GM12878 (cell line): ENCODE measurements around the gene MYL12B. TPM values are rescaled to one million over a fixed set of nuclear protein-coding genes. Genes with fewer than 3 reads are reported as not detected.

ENCODE experiments used
- ATAC-seq: fragments of 200-7000 bp; cut with Tn5 transposase; 3 replicates; pipeline ENCODE4 v1.9.1; 2020; ENCODE audit warnings: mild to moderate bottlenecking, moderate library complexity
- BruUV-seq: library from RNA; stranded (reverse); fragments of 400-500 nt; replicated peaks from 2 replicates; lab custom pipeline; 2021; lab: Mats Ljungman, UMichigan
- CTCF ChIA-PET: fragments of 300-600 bp; sonication (Branson Sonifier 250); formaldehyde crosslinking; extraction: SDS; loops from one replicate; lab custom pipeline; 2021; ENCODE audit warnings: inconsistent platforms; lab: Yijun Ruan, JAX
- POLR2A ChIA-PET: fragments of 350-600 bp; formaldehyde crosslinking; extraction: SDS; loops from one replicate; lab custom pipeline; 2021; ENCODE audit warnings: inconsistent platforms; lab: Charles Lee
- RAD21 ChIA-PET: fragments of 300-600 bp; sonication (Branson Sonifier 250); formaldehyde crosslinking; loops from one replicate; lab custom pipeline; 2023; ENCODE audit warnings: antibody characterized with exemption; ENCODE audit not compliant: unreplicated experiment; lab: Charles Lee
- SMC1A ChIA-PET: fragments of 300-600 bp; sonication (Branson Sonifier 250); formaldehyde crosslinking; loops from one replicate; lab custom pipeline; 2023; ENCODE audit not compliant: unreplicated experiment, uncharacterized antibody; lab: Charles Lee
- DNase-seq: peaks from one replicate; pipeline ENCODE4 v3.0.0-alpha.2; 2011; ENCODE audit warnings: low read depth, low spot score
- FAIRE-seq: peaks from 3 replicates; lab custom pipeline; 2011; peaks lifted over from hg19 to GRCh38; lab: Jason Lieb, UNC
- H2AFZ ChIP-seq: 2 replicates; pipeline ENCODE4 v1.6.0; 2011; ENCODE audit warnings: low read depth, low read length, control low read depth; ENCODE audit not compliant: control insufficient read depth
- H3K27ac ChIP-seq: 2 replicates; pipeline ENCODE4 v1.5.1; 2011; ENCODE audit warnings: control low read depth; ENCODE audit not compliant: control insufficient read depth, insufficient read depth
- H3K27me3 ChIP-seq, 2 experiments: replicated peaks in 1 of 2; 2 replicates each; pipeline versions ENCODE4 v1.6.0 to v1.6.1; 2011; ENCODE audit warnings: low read length in 1 of 2; ENCODE audit not compliant: control insufficient read depth in 2 of 2, insufficient read depth in 2 of 2
- H3K36me3 ChIP-seq, 2 experiments: 2 replicates each; pipeline ENCODE4 v1.5.1; 2011; ENCODE audit warnings: low read length in 1 of 2; ENCODE audit not compliant: control insufficient read depth in 2 of 2, insufficient read depth in 2 of 2
- H3K4me1 ChIP-seq: 2 replicates; pipeline ENCODE4 v1.6.1; 2011; ENCODE audit warnings: mild to moderate bottlenecking, low read length, moderate library complexity, mixed read lengths; ENCODE audit not compliant: control insufficient read depth, insufficient read depth
- H3K4me2 ChIP-seq: 2 replicates; pipeline ENCODE4 v1.6.0; 2011; ENCODE audit warnings: control low read depth; ENCODE audit not compliant: control insufficient read depth, insufficient read depth
- H3K4me3 ChIP-seq: fragments of 200-600 bp; sonication (generic); 2 replicates; pipeline ENCODE4 v1.5.1; 2016
- H3K79me2 ChIP-seq: 2 replicates; pipeline ENCODE4 v1.6.0; 2011; ENCODE audit warnings: low read length; ENCODE audit not compliant: control insufficient read depth, insufficient read depth
- H3K9ac ChIP-seq: 2 replicates; pipeline ENCODE4 v1.8.0; 2011; ENCODE audit warnings: low read length, control low read depth, mixed read lengths; ENCODE audit not compliant: control insufficient read depth, insufficient read depth
- H3K9me3 ChIP-seq: replicated peaks from 3 replicates; pipeline ENCODE4 v1.5.1; 2011; ENCODE audit warnings: mild to moderate bottlenecking, low read length; ENCODE audit not compliant: control insufficient read depth, insufficient read depth
- H4K20me1 ChIP-seq: 2 replicates; pipeline ENCODE4 v1.6.0; 2011; ENCODE audit not compliant: control insufficient read depth, insufficient read depth
- BRCA1 ChIP-seq: IDR thresholded peaks from 2 replicates; pipeline ENCODE4 v1.6.1; 2011; ENCODE audit warnings: low read depth, low read length, improper control_type of control experiment
- CHD4 ChIP-seq: fragments of 200-600 bp; sonication (generic); IDR thresholded peaks from 2 replicates; pipeline ENCODE4 v1.6.1; 2016; ENCODE audit warnings: mild to moderate bottlenecking
- IKZF1 ChIP-seq: fragments of 450-650 bp; conservative IDR thresholded peaks from 2 replicates; pipeline ENCODE4 v1.6.1; 2017; ENCODE audit warnings: antibody characterized with exemption, mild to moderate bottlenecking
- IRF4 ChIP-seq: IDR thresholded peaks from 2 replicates; pipeline ENCODE4 v1.6.1; 2011; ENCODE audit warnings: low read depth, low read length
- KAT2A ChIP-seq: conservative IDR thresholded peaks from 2 replicates; pipeline ENCODE4 v1.6.1; 2011; ENCODE audit warnings: low read depth, low read length; ENCODE audit not compliant: control insufficient read depth
- NFIC ChIP-seq: IDR thresholded peaks from 2 replicates; pipeline ENCODE4 v1.6.1; 2012; ENCODE audit warnings: low read depth, mild to moderate bottlenecking, inconsistent platforms, low read length, moderate library complexity
- NFXL1 ChIP-seq: fragments of 450-650 bp; IDR thresholded peaks from 2 replicates; pipeline ENCODE4 v1.6.1; 2017; ENCODE audit warnings: antibody characterized with exemption, mild to moderate bottlenecking, borderline replicate concordance
- NR2C1 ChIP-seq: fragments of 450-650 bp; IDR thresholded peaks from 2 replicates; pipeline ENCODE4 v1.6.1; 2017; ENCODE audit warnings: antibody characterized with exemption, mild to moderate bottlenecking, moderate library complexity
- PML ChIP-seq: IDR thresholded peaks from 2 replicates; pipeline ENCODE4 v1.6.1; 2012; ENCODE audit warnings: low read length, inconsistent platforms
- RAD21 ChIP-seq: IDR thresholded peaks from 2 replicates; pipeline ENCODE4 v1.6.1; 2011; ENCODE audit warnings: mild to moderate bottlenecking, low read depth, low read length, moderate library complexity; ENCODE audit not compliant: insufficient read depth
- RBBP5 ChIP-seq: fragments of 200-600 bp; sonication (generic); conservative IDR thresholded peaks from 2 replicates; pipeline ENCODE4 v1.6.1; 2016
- SMAD5 ChIP-seq: IDR thresholded peaks from 2 replicates; pipeline ENCODE4 v1.6.1; 2016; ENCODE audit warnings: antibody characterized with exemption, low read depth
- YBX1 ChIP-seq: fragments of 450-650 bp; IDR thresholded peaks from 2 replicates; pipeline ENCODE4 v1.6.1; 2016; ENCODE audit warnings: antibody characterized with exemption
- WGBS: methylation state at CpG from one replicate; pipeline ENCODE4 v1.1.6; 2016; ENCODE audit warnings: low lambda C conversion rate; ENCODE audit not compliant: insufficient replicate concordance, insufficient coverage; ENCODE audit errors: missing lambda C conversion rate; 5-methylcytosine and 5-hydroxymethylcytosine counted together
- in situ Hi-C: fragments of 300-500 bp; cut with MboI; formaldehyde crosslinking; loops from 9 replicates; pipeline ENCODE4 v1.14.3; 2018; ENCODE audit warnings: mixed read lengths
- intact Hi-C: fragments of 100-400 bp; cut with micrococcal nuclease; formaldehyde crosslinking; loops from one replicate; pipeline ENCODE4 v1.14.2; 2022; ENCODE audit not compliant: unreplicated experiment
- polyA plus RNA-seq, 11 experiments: library from polyadenylated mRNA; depleted of rRNA in 4 of 11; unstranded in 6 of 11; stranded (reverse) in 5 of 11; fragments of >200 nt; fragmentation: Nextera tagmentation in 4 of 11; fragmentation: Illumina TruSeq in 1 of 11; extraction: Ambion mirVana in 4 of 11; extraction: Trizol in 1 of 11; gene quantifications; 1 replicate in 1 of 11; 2 replicates in 10 of 11; pipeline versions ENCODE4 v1.2.1 to v1.2.3, GENCODE V29; 2011 to 2016; ENCODE audit warnings: inconsistent platforms in 2 of 11, missing spikeins in 2 of 11, low read depth in 1 of 11
- total RNA-seq, 4 experiments: library from RNA; depleted of rRNA in 3 of 4; stranded (reverse); fragments of >200 nt in 3 of 4; fragmentation: Illumina TruSeq in 1 of 4; extraction: Trizol in 1 of 4; gene quantifications; 2 replicates each; pipeline versions ENCODE4 v1.2.1 to v1.2.3, GENCODE V29; 2013 to 2021
- TF ChIP-seq, protein P1 (sequence below): IDR thresholded peaks from 2 replicates; pipeline ENCODE4 v1.6.1; 2011; ENCODE audit warnings: borderline replicate concordance, low read depth, mild to moderate bottlenecking, moderate library complexity, mixed read lengths, low read length; ENCODE audit not compliant: insufficient read depth; ENCODE audit errors: extremely low read length
- TF ChIP-seq, protein P2 (sequence below), 3 experiments: IDR thresholded peaks in 2 of 3; conservative IDR thresholded peaks in 1 of 3; 2 replicates each; pipeline ENCODE4 v1.5.1; 2011; ENCODE audit warnings: low read depth in 3 of 3, low read length in 3 of 3, mild to moderate bottlenecking in 3 of 3, control low read depth in 2 of 3, moderate library complexity in 2 of 3, inconsistent platforms in 1 of 3, mixed read lengths in 1 of 3; ENCODE audit not compliant: control insufficient read depth in 2 of 3, insufficient read depth in 1 of 3; ENCODE audit errors: extremely low read depth in 1 of 3

MYL12B gene
- total and polyA plus RNA-seq, 10 of the 15 experiments (the other 5 are each of a cell fraction or from before 2014, with no cell fraction given), result 179 to 739 (median 400) TPM

DNA sequence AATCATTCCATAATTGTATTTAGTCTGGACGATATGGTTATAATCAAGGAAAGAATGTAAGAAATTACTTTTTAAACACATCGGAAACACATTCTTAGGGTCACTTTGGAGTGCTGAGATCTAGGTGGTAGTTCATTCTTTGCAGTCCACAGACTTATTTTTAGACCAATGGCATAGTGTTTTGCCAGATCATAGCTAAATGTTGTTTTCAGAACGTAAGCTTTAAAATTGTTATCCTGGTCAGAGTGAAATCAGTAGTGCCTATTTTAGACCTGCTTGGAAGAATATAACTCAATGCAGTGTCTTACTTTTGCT is 10.0 kb upstream of the MYL12B start:
- peaks cover 25% of the 10 kb centered on the region for H3K4me1 ChIP-seq
- ChIA-PET CTCF (interaction anchor here (0.6 to 2.1 kb wide), 7 partner anchors 9 to 333 kb away, joined by 3 to 11 read pairs (median 3); partner anchors contain the start of gene MYL12B), RAD21 (interaction anchor here (1.2 to 3.7 kb wide), 6 partner anchors 9 to 413 kb away, joined by 3 to 26 read pairs (median 6); no protein-coding TSS in a partner anchor), POLR2A (interaction anchor here (0.6 to 5.7 kb wide), 4 partner anchors 8 to 275 kb away, joined by 3 to 36 read pairs (median 12); partner anchors contain the start of gene MYL12B), SMC1A (interaction anchor here (0.6 to 12.1 kb wide), 9 partner anchors 8 to 414 kb away, joined by 3 to 105 read pairs (median 5); partner anchors contain the start of gene MYL12B)
- H2AFZ ChIP-seq, result no peak overlapping the region
- no peaks in the 10 kb centered on the region for H3K9me3 ChIP-seq
- peak overlapping the region; percentile 9; the same call in 1 of the 2 replicates for H3K27ac ChIP-seq
- H3K4me3 ChIP-seq, result peak overlapping the region; percentile 16; the same call in 1 of the 2 replicates
- BruUV-seq, result no TSS peak
- H3K27me3 ChIP-seq, result no peaks in the 10 kb centered on the region
- H3K36me3 ChIP-seq, result peaks cover 0 to 20% of the 10 kb centered on the region in 2 experiments; a peak in 3 of 4 replicates
- peaks cover 80% of the 10 kb centered on the region for H3K79me2 ChIP-seq
- TF ChIP-seq NFIC (no peak), PML (0 out of 2 replicates have a peak, but pooled peaks have one; percentile 6)
- intact Hi-C loops (no loop called here), in situ Hi-C loops (loop anchor here (25.0 kb wide), 1 partner anchor 1010 kb away; no protein-coding TSS in a partner anchor)
- FAIRE-seq, result no peak
- H4K20me1 ChIP-seq, result 0 out of 2 replicates have a peak, but pooled peaks cover 4% of the 10 kb centered on the region
- H3K9ac ChIP-seq, result no peak overlapping the region
- ATAC-seq, result no peak
- 45% methylated on average over 3 of the region's 3 CpGs for WGBS
- H3K4me2 ChIP-seq, result peak overlapping the region; percentile 89
- DNase-seq, result no peak

DNA sequence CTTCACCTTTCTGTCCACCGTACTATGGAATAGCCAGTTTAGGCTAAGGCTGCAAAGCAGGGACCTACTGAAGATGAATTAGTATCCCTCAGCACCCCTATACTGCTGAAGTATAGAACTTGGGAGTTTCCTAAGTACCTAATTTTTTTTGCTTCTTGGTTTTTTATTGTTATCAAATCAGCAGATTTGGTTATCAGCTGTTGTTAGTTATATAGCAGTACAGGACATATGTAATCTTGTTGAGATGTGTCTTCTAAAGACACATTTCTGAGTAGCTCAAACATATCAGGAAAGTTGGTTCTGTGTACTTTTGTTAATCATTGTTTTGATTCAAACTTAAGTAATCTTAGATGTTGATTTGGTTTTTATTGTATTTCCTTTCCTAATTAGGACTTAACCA is 9.1 kb upstream of the MYL12B start:
- H4K20me1 ChIP-seq, result peaks cover 7% of the 10 kb centered on the region; the same call in 1 of the 2 replicates
- no peak overlapping the region for H2AFZ ChIP-seq
- in situ Hi-C loops, result loop anchor here (25.0 kb wide), 1 partner anchor 1009 kb away; no protein-coding TSS in a partner anchor
- ChIA-PET POLR2A (interaction anchor here (5.7 kb wide), 1 partner anchor 12 kb away, joined by 36 read pairs; no protein-coding TSS in a partner anchor), CTCF (interaction anchor here (0.9 to 1.6 kb wide), 2 partner anchors 14 to 26 kb away, joined by 3 read pairs; no protein-coding TSS in a partner anchor), SMC1A (interaction anchor here (0.9 to 12.1 kb wide), 5 partner anchors 8 to 414 kb away, joined by 3 to 105 read pairs (median 5); partner anchors contain the start of gene MYL12B), RAD21 (interaction anchor here (3.7 kb wide), 1 partner anchor 11 kb away, joined by 26 read pairs; no protein-coding TSS in a partner anchor)
- no TSS peak for BruUV-seq
- no peak for ATAC-seq
- 100% methylated on average over 1 of the region's 1 CpG for WGBS
- peaks cover 0 to 29% of the 10 kb centered on the region in 2 experiments for H3K36me3 ChIP-seq
- no peak overlapping the region for H3K4me2 ChIP-seq
- no peak overlapping the region for H3K27ac ChIP-seq
- no peak for FAIRE-seq
- peaks cover 31% of the 10 kb centered on the region for H3K4me1 ChIP-seq
- H3K9ac ChIP-seq, result no peak overlapping the region
- no peaks in the 10 kb centered on the region for H3K27me3 ChIP-seq
- intact Hi-C loops, result no loop called here
- DNase-seq, result no peak
- no peaks in the 10 kb centered on the region for H3K9me3 ChIP-seq
- H3K79me2 ChIP-seq, result peaks cover 74% of the 10 kb centered on the region
- H3K4me3 ChIP-seq, result no peak overlapping the region
- TF ChIP-seq, protein P1, sequence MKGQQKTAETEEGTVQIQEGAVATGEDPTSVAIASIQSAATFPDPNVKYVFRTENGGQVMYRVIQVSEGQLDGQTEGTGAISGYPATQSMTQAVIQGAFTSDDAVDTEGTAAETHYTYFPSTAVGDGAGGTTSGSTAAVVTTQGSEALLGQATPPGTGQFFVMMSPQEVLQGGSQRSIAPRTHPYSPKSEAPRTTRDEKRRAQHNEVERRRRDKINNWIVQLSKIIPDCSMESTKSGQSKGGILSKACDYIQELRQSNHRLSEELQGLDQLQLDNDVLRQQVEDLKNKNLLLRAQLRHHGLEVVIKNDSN, result no peak
- TF ChIP-seq NR2C1 (no peak), RAD21 (no peak), KAT2A (no peak), IKZF1 (no peak), YBX1 (no peak), IRF4 (no peak), SMAD5 (no peak), CHD4 (no peak), RBBP5 (no peak), NFXL1 (no peak), BRCA1 (no peak)
- TF ChIP-seq, protein P2, sequence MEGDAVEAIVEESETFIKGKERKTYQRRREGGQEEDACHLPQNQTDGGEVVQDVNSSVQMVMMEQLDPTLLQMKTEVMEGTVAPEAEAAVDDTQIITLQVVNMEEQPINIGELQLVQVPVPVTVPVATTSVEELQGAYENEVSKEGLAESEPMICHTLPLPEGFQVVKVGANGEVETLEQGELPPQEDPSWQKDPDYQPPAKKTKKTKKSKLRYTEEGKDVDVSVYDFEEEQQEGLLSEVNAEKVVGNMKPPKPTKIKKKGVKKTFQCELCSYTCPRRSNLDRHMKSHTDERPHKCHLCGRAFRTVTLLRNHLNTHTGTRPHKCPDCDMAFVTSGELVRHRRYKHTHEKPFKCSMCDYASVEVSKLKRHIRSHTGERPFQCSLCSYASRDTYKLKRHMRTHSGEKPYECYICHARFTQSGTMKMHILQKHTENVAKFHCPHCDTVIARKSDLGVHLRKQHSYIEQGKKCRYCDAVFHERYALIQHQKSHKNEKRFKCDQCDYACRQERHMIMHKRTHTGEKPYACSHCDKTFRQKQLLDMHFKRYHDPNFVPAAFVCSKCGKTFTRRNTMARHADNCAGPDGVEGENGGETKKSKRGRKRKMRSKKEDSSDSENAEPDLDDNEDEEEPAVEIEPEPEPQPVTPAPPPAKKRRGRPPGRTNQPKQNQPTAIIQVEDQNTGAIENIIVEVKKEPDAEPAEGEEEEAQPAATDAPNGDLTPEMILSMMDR (IDR thresholded peaks at IDR 0.05 in 2 of 3, conservative IDR thresholded peaks at IDR 0.05 in 1 of 3; ENCODE audit: control insufficient read depth in 2 of 3, extremely low read depth in 1 of 3, insufficient read depth in 1 of 3, low read depth in 3 of 3, low read length in 3 of 3), result no peak
